ENCODE data around the gene GRIK4. TPM values are rescaled to one million over a fixed set of nuclear protein-coding genes. Genes with fewer than 3 reads are reported as not detected.

Gene GRIK4
- total RNA-seq, 6 experiments from 2014 or later, result 0.07 to 0.11 TPM; not detected in 4

DNA sequence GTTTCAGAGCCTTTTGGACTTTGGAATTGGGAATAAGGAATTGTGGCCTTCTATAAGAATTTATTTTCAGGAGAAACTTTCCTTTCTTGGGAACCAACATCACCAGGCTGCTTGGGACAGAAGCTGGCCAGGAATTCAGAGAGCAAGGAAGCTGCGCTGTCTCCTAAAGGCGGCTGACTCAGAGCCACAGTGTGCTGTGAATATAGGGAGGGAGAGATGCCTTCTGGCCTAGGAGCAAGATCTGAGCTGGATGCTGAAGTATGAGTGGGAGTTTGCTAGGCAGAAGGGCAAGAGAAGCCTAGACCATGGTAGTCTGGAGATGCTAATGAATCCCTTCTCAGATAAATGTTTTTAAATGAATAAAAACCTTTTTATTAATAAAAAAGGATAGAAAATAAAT lies 298.7 kb downstream of the GRIK4 start:
- no peak for ATAC-seq
- peaks cover 0 to 11% (median 2%) of the 10 kb centered on the region in 4 donors for H3K4me1 ChIP-seq
- H3K27me3 ChIP-seq, result no peaks in the 10 kb centered on the region
- no peak for DNase-seq
- TF ChIP-seq, protein P1, sequence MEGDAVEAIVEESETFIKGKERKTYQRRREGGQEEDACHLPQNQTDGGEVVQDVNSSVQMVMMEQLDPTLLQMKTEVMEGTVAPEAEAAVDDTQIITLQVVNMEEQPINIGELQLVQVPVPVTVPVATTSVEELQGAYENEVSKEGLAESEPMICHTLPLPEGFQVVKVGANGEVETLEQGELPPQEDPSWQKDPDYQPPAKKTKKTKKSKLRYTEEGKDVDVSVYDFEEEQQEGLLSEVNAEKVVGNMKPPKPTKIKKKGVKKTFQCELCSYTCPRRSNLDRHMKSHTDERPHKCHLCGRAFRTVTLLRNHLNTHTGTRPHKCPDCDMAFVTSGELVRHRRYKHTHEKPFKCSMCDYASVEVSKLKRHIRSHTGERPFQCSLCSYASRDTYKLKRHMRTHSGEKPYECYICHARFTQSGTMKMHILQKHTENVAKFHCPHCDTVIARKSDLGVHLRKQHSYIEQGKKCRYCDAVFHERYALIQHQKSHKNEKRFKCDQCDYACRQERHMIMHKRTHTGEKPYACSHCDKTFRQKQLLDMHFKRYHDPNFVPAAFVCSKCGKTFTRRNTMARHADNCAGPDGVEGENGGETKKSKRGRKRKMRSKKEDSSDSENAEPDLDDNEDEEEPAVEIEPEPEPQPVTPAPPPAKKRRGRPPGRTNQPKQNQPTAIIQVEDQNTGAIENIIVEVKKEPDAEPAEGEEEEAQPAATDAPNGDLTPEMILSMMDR (IDR thresholded peaks at IDR 0.05), result no peak
- no peak for TF ChIP-seq POLR2A (IDR thresholded peaks at IDR 0.05)
- intact Hi-C loops (cut with DNase I), result no loop called here
- no peaks in the 10 kb centered on the region for H3K9me3 ChIP-seq
- H3K27ac ChIP-seq, result no peak overlapping the region
- WGBS (ENCODE audit: insufficient coverage, low coverage, low lambda C conversion rate, missing lambda C conversion rate), result 83% methylated on average over 1 of the region's 2 CpGs
- H3K36me3 ChIP-seq, result no peaks in the 10 kb centered on the region
- H3K4me3 ChIP-seq, result no peak overlapping the region

DNA sequence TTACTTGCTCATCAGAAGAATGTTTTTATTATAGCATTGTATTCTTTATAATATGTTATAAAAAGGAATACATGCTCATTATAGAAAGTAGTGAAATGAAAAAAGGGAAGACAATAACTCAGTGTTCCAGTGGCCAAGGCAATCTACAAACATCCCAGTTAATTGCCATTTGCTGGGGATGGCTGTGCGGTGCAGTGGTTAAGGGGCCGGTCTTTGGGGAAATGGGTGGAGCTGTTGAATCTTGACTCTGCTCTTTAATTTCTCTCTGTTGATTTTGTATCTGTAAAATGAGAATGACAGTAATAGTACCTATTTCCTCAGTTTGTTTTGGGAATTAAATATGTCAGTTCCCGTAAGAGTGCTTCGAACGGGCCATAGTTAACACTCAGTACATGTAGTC lies 299.7 kb downstream of the GRIK4 start:
- peaks cover 0 to 11% (median 2%) of the 10 kb centered on the region in 4 donors for H3K4me1 ChIP-seq
- H3K27ac ChIP-seq, result no peak overlapping the region
- H3K27me3 ChIP-seq, result no peaks in the 10 kb centered on the region
- intact Hi-C loops (cut with DNase I), result no loop called here
- no peak for DNase-seq
- TF ChIP-seq POLR2A (IDR thresholded peaks at IDR 0.05), result no peak
- TF ChIP-seq, protein P1 (IDR thresholded peaks at IDR 0.05), result no peak
- H3K9me3 ChIP-seq, result no peaks in the 10 kb centered on the region
- H3K4me3 ChIP-seq, result no peak overlapping the region
- 85% methylated on average over 5 of the region's 5 CpGs for WGBS (ENCODE audit: insufficient coverage, low coverage, low lambda C conversion rate, missing lambda C conversion rate)
- no peaks in the 10 kb centered on the region for H3K36me3 ChIP-seq
- no peak for ATAC-seq

DNA sequence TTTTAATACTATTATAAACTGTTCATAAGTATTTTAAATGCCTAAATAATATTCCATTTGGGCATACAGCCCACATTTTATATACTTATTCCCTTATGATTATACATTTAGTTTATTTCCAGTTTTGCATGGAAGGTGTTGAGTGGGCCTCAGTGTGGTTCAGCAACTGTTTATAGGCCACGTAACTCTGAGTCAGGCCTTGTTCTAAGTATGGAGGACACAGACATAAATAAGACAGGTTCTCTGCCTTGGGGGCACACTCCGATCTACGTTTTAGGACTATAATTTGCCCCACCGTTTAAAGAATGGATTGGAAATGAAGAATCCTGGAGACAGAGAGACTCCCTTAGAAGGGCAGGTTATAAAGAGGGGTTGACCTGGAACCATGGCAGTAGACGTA lies 300.2 kb downstream of the GRIK4 start:
- Histone ChIP-seq H3K36me3 (no peaks in the 10 kb centered on the region), H3K4me3 (no peak overlapping the region), H3K4me1 (peaks cover 0 to 11% (median 2%) of the 10 kb centered on the region in 4 donors), H3K27me3 (no peaks in the 10 kb centered on the region), H3K27ac (no peak overlapping the region), H3K9me3 (no peaks in the 10 kb centered on the region)
- ATAC-seq, result no peak
- TF ChIP-seq, protein P1 (IDR thresholded peaks at IDR 0.05), result no peak
- TF ChIP-seq POLR2A (IDR thresholded peaks at IDR 0.05), result no peak
- intact Hi-C loops (cut with DNase I), result no loop called here
- WGBS (ENCODE audit: insufficient coverage, low coverage, low lambda C conversion rate, missing lambda C conversion rate), result 86% methylated on average over 5 of the region's 5 CpGs
- DNase-seq, result no peak

DNA sequence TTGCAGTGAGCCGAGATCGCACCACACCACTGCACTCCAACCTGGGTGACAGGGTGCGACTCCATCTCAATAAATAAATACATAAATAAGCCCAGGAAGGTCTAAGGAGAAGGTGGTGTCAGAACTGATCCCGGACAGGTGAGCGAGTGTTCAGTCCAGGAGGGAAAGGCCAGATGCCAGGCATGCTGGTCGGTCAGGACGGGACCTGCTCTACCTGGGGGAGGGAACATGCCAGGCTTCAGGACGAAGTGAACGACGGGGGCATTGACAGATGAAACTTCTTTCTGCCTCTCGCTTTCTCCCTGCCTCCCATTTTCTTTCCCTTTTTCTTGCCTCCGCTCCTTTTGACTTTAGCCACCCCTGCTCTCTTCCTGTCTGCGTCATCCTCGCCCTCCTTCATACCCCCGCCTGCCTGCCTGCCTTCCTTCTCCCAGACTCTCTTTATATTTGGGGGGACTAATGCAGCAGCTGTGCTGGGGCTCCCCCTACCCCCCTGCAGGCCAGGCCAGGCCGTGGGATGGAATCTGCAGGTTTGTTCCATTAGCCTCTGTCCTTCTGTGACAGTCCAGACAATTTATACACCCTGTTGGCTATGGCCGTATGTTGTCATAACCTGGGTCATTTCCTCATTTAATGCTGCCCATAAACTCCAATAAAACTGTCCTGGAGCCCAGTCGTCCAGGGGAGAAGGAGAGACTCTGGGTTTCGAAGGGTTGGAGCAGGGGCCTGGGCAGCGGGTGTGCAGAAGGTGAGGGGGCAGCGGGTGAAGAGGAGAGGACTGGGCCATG lies 303.2 kb downstream of the GRIK4 start:
- intact Hi-C loops (cut with DNase I), result no loop called here

More for the DNA sequence above, 303.2 kb downstream of the GRIK4 start:
- DNase-seq (no peak), ATAC-seq (no peak)
- Histone ChIP-seq H3K36me3 (no peaks in the 10 kb centered on the region), H3K27me3 (no peaks in the 10 kb centered on the region), H3K4me1 (no peaks in the 10 kb centered on the region), H3K9me3 (no peaks in the 10 kb centered on the region), H3K27ac (no peak overlapping the region), H3K4me3 (no peak overlapping the region)
- WGBS (ENCODE audit: insufficient coverage, low coverage, low lambda C conversion rate, missing lambda C conversion rate), result 81% methylated on average over 14 of the region's 21 CpGs
- TF ChIP-seq POLR2A (IDR thresholded peaks at IDR 0.05), result no peak
- TF ChIP-seq, protein P1 (IDR thresholded peaks at IDR 0.05), result no peak
